ENCODE measurements around the gene CPA5.
"Not testable (repeated sequence)": the region's sequence is repeated elsewhere in the genome, so short reads cannot be mapped to it uniquely, and the experiment has no call there.

Gene CPA5

DNA sequence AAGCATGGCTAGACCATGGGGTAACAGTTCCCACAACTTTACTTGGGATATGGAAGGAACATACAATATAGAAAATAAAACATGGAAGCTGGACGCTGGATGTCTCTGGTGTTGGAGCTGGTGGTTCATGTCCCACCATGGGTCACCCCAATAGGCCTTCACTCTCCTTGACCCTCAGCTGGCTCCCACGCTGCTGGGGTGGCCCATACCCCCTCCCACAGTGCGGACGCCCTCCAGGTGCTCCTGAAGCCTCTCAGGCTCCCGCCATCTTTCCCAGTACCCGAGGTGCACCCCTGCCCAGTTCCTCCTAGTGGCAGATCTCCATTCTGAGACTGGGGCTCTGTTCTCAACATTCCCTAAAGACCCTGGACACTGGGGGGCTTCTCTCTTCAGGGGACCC lies 29.9 kb downstream of the CPA5 start:
- in situ Hi-C loops (cut with HindIII; ENCODE audit: low sequenced_read_pairs), result no loop called here

DNA sequence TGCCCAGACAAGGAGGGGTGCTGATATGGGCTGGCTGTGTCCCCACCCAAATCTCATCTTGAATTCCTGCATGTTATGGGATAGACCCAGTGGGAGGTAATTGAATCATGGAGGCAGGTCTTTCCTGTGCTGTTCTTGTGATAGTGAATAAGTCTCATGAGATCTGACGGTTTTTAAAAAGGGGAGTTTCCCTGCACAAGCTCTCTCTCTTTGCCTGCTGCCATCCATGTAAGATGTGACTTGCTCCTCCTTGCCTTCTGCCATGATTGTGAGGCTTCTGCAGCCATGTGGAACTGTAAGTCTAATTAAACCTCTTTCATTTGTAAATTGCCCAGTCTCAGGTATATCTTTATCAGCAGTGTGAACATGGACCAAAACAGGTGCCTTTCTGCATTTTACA lies 31.8 kb downstream of the CPA5 start:
- in situ Hi-C loops (cut with HindIII; ENCODE audit: low sequenced_read_pairs), result not testable (repeated sequence)

GRCh38 chr7:130377178-130377577 lies 32.6 kb downstream of the CPA5 start:
- in situ Hi-C loops (cut with HindIII; ENCODE audit: low sequenced_read_pairs), result no loop called here

- in situ Hi-C loops (cut with HindIII; ENCODE audit: low sequenced_read_pairs), result no loop called here
Measured at GRCh38 chr7:130379019-130379418, 34.4 kb downstream of the CPA5 start.

- in situ Hi-C loops (cut with HindIII; ENCODE audit: low sequenced_read_pairs), result no loop called here
Measured at GRCh38 chr7:130379532-130379920, 34.9 kb downstream of the CPA5 start.

GRCh38 chr7:130379921-130380860 lies 35.6 kb downstream of the CPA5 start, which contains the start of gene CPA1:
TSS of gene CPA1 (plus strand) at chr7:130380494. CDS start at chr7:130380521, 27 bp downstream.
- in situ Hi-C loops (cut with HindIII; ENCODE audit: low sequenced_read_pairs), result no loop called here

DNA sequence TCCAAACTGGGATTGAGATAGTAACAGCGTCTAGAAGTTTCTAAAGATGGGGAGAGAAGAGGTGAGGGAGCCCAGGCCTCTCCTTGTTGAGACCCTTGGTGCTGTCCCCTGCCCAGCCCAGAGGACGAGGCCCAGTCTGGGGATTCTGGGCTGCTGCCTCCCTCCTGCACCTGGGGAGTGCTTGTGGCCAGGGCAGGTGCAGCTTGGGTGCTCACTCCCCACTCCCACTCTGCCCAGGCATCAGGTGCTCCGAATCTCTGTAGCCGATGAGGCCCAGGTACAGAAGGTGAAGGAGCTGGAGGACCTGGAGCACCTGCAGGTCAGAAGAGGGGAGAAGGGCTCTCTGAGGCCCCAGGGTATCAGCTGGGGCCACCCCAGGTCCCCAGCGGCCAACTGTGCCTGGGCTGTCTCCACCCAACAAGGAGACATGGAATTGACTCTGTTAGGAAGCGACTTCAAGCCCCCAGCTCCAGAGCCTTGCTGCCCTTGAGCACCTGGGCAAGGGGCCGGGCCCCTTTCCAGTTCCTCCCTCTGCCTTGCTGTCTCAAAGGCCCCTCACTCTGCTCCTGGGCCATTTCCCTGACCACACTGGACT lies 36.3 kb downstream of the CPA5 start:
- in situ Hi-C loops (cut with HindIII; ENCODE audit: low sequenced_read_pairs), result no loop called here

- in situ Hi-C loops (cut with HindIII; ENCODE audit: low sequenced_read_pairs), result no loop called here
Measured at GRCh38 chr7:130381468-130382312, 37.1 kb downstream of the CPA5 start.

GRCh38 chr7:130383187-130383980 lies 38.8 kb downstream of the CPA5 start:
- in situ Hi-C loops (cut with HindIII; ENCODE audit: low sequenced_read_pairs), result no loop called here

GRCh38 chr7:130384371-130384801 lies 39.8 kb downstream of the CPA5 start:
- in situ Hi-C loops (cut with HindIII; ENCODE audit: low sequenced_read_pairs), result no loop called here

DNA sequence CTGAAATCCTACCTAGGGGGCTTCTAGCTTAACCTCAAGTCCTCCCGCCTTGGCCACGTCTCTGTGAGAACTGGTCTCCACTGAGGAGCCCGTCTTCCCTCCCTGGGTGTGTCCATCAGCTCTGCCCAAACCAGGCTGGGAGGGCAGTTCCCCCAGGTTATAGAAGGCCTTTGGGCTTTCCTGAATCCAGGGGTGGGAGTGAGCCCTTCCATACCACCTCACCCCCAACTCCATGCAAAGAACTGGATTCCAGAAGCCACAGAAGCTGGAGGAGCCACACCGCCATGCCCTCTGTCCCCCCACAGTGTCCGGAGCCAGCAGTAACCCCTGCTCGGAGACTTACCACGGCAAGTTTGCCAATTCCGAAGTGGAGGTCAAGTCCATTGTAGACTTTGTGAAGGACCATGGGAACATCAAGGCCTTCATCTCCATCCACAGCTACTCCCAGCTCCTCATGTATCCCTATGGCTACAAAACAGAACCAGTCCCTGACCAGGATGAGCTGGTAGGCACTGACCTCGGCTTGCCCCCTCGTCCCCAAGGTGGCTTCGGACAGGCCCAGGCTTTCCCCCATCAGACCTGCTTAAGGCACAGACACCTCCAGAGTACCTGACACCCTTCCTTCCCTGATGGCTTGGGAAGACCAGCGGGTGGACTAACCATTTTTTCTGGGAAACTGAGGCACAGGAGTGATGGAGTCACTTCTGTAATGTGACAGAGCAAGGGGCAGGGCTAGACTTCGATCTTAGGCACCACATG lies 40.4 kb downstream of the CPA5 start:
- in situ Hi-C loops (cut with HindIII; ENCODE audit: low sequenced_read_pairs), result no loop called here

- in situ Hi-C loops (cut with HindIII; ENCODE audit: low sequenced_read_pairs), result no loop called here
Measured at GRCh38 chr7:130385600-130386066, 41.0 kb downstream of the CPA5 start.

- in situ Hi-C loops (cut with HindIII; ENCODE audit: low sequenced_read_pairs), result no loop called here
Measured at GRCh38 chr7:130386876-130387275, 42.3 kb downstream of the CPA5 start.

DNA sequence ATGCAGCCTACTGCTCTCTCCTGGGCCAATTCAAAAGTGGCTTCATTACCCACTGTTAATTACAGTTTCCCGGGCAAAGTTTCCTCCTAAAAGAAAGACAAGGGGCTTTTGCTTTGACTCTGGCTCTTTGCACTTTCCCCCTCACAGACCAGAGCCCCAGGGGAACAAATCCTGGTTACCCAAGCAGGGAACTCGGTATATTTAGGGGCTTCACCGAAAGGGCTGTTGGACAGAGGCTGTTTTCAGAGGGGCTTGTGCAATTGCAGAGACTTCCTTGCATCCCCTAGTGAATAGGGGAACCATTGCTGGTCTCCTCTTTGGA lies 42.7 kb downstream of the CPA5 start:
- in situ Hi-C loops (cut with HindIII; ENCODE audit: low sequenced_read_pairs), result no loop called here

DNA sequence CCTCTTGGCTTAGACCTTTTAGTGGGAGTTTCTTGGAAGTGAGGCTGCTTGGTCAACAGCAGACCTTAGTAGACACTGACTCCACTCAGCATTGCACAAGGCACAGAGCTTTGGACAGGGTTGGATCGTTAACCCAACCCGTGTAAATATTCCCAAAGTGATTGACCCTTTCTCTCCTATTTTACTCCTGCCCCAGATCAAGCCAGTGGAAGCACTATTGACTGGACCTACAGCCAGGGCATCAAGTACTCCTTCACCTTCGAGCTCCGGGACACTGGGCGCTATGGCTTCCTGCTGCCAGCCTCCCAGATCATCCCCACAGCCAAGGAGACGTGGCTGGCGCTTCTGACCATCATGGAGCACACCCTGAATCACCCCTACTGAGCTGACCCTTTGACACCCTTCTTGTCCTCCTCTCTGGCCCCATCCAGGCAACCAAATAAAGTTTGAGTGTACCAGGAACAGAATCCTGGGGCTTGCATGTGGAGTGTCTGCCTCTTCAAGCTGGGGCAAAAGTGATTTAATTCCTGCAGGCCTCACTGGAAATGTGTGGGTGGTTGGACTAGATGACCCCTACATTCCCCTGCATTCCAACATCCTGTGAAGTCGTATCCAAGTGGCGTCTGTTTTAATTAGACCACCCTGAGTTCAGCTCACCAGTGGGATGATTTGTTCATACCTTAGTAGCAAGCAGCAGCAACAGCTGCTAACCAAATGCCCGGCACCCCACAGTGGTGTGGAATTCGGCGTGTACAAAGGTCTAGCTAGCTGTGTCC lies 43.2 kb downstream of the CPA5 start:
- in situ Hi-C loops (cut with HindIII; ENCODE audit: low sequenced_read_pairs), result no loop called here

- in situ Hi-C loops (cut with HindIII; ENCODE audit: low sequenced_read_pairs), result no loop called here
Measured at GRCh38 chr7:130388671-130389070, 44.1 kb downstream of the CPA5 start.

- in situ Hi-C loops (cut with HindIII; ENCODE audit: low sequenced_read_pairs), result no loop called here
Measured at GRCh38 chr7:130390486-130390885, 45.9 kb downstream of the CPA5 start.

GRCh38 chr7:130393101-130393561 lies 48.5 kb downstream of the CPA5 start:
- in situ Hi-C loops (cut with HindIII; ENCODE audit: low sequenced_read_pairs), result no loop called here

GRCh38 chr7:130393841-130394411 lies 49.3 kb downstream of the CPA5 start:
- in situ Hi-C loops (cut with HindIII; ENCODE audit: low sequenced_read_pairs), result no loop called here
